ENCODE data around the gene ZNF729. TPM values are rescaled to one million over a fixed set of nuclear protein-coding genes. Genes with fewer than 3 reads are reported as not detected.

Gene ZNF729
- total RNA-seq, result not detected in 2 replicates

GRCh38 chr19:22286151-22286810 is at the start of gene ZNF729:
Gene ZNF729, plus strand, starts transcription at chr19:22286441. Its CDS starts 85 bp downstream, at chr19:22286526.

Other genes with a start within 250 kb of the ZNF729 start
- gene ZNF257, start 234.0 kb upstream of the ZNF729 start, total RNA-seq, result 0.34 and 0.78 TPM in 2 replicates
- gene ZNF676, start 89.5 kb upstream of the ZNF729 start, total RNA-seq, result 0.34 and 0.36 TPM in 2 replicates
- gene ZNF98, start 135.9 kb downstream of the ZNF729 start, total RNA-seq, result 0.07 TPM in 1 of 2 replicates, not detected in the other